ENCODE measurements around the gene BAZ2A.
"Not testable (repeated sequence)": the region's sequence is repeated elsewhere in the genome, so short reads cannot be mapped to it uniquely, and the experiment has no call there.

The BAZ2A gene

GRCh38 chr12:56661979-56662638 lies 32.0 kb upstream of the BAZ2A start:
- TF ChIP-seq, protein P1, sequence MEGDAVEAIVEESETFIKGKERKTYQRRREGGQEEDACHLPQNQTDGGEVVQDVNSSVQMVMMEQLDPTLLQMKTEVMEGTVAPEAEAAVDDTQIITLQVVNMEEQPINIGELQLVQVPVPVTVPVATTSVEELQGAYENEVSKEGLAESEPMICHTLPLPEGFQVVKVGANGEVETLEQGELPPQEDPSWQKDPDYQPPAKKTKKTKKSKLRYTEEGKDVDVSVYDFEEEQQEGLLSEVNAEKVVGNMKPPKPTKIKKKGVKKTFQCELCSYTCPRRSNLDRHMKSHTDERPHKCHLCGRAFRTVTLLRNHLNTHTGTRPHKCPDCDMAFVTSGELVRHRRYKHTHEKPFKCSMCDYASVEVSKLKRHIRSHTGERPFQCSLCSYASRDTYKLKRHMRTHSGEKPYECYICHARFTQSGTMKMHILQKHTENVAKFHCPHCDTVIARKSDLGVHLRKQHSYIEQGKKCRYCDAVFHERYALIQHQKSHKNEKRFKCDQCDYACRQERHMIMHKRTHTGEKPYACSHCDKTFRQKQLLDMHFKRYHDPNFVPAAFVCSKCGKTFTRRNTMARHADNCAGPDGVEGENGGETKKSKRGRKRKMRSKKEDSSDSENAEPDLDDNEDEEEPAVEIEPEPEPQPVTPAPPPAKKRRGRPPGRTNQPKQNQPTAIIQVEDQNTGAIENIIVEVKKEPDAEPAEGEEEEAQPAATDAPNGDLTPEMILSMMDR (IDR thresholded peaks at IDR 0.05; ENCODE audit: borderline replicate concordance, insufficient read depth, low read depth, low read length) = no peak
- no peak overlapping the region for H3K4me3 ChIP-seq (ENCODE audit: low read depth, low read length)

- TF ChIP-seq, protein P1 (IDR thresholded peaks at IDR 0.05; ENCODE audit: borderline replicate concordance, insufficient read depth, low read depth, low read length) = no peak
- H3K4me3 ChIP-seq (ENCODE audit: low read depth, low read length) = no peak overlapping the region
These were observed 31.4 kb upstream of the BAZ2A start for GRCh38 chr12:56661560-56661959.

GRCh38 chr12:56658921-56659320 lies 28.8 kb upstream of the BAZ2A start:
- TF ChIP-seq, protein P1 (IDR thresholded peaks at IDR 0.05; ENCODE audit: borderline replicate concordance, insufficient read depth, low read depth, low read length) = no peak
- no peak overlapping the region for H3K4me3 ChIP-seq (ENCODE audit: low read depth, low read length)

DNA sequence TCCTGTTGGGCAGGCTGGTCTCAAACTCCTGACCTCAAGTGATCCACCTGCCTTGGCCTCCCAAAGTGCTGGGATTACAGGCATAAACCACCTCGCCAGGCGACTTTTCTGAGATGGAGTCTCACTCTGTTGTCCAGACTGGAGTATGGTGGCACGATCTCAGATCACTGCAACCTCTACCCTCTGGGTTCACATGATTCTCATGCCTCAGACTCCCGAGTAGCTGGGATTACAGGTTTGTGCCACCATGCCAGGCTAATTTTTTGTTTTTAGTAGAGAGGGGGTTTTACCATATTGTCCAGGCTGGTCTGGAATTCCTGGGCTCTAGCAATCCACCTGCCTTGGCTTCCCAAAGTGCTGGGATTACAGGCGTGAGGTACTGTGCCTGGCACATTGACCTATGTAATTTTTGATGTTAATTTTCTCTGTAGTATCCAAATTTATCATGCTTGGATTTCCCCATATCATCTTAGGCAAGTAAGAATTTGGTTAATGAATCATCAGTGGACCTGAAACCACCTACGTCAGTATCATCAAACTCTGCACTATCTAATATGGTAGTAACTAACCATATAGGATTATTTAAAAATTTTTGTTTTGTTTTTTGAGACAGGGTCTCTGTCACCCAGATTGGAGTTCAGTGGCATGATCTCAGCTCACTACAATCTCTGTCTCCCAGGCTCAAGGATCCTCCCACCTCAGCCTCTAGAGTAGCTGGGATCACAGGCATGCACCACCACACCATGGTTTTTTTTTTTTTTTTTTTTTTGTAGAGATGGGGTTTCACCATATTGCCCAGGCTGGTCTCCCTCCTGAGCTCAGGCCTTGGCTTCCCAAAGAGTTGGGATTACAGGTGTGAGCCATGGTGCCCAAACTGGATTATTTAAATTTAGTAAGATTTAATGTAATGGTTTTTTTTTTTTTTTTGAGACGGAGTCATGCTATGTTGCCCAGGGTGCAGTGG lies 27.6 kb upstream of the BAZ2A start:
- H3K4me3 ChIP-seq (ENCODE audit: low read depth, low read length) = no peak overlapping the region
- TF ChIP-seq, protein P1 (IDR thresholded peaks at IDR 0.05; ENCODE audit: borderline replicate concordance, insufficient read depth, low read depth, low read length) = no peak

- H3K4me3 ChIP-seq (ENCODE audit: low read depth, low read length) = not testable (repeated sequence)
These were observed 23.7 kb upstream of the BAZ2A start for GRCh38 chr12:56653781-56654180.

GRCh38 chr12:56648023-56648422 lies 17.9 kb upstream of the BAZ2A start:
- not testable (repeated sequence) for H3K4me3 ChIP-seq (ENCODE audit: low read depth, low read length)

- H3K4me3 ChIP-seq (ENCODE audit: low read depth, low read length) = peak within 1 kb of the TSS; percentile 93
- TF ChIP-seq, protein P1 (IDR thresholded peaks at IDR 0.05; ENCODE audit: borderline replicate concordance, insufficient read depth, low read depth, low read length) = no peak
These were observed 15.8 kb upstream of the BAZ2A start, which contains the start of gene ATP5F1B for GRCh38 chr12:56645717-56646446. TSS of gene ATP5F1B (minus strand) at chr12:56645984. CDS start at chr12:56645963, 21 bp downstream.

Data from GM12875 (cell line).